GM12892 (cell line): ENCODE measurements around the gene TMEM187.

ENCODE experiments used
- POLR2A ChIP-seq: IDR thresholded peaks from 2 replicates; pipeline ENCODE4 v1.6.1; 2011; ENCODE audit warnings: low read depth, low read length, control low read depth
- POLR2AphosphoS5 ChIP-seq: IDR thresholded peaks from 2 replicates; pipeline ENCODE4 v1.6.1; 2011; ENCODE audit warnings: low read depth, low read length, control low read depth
- TAF1 ChIP-seq: IDR thresholded peaks from 2 replicates; pipeline ENCODE4 v1.6.1; 2011; ENCODE audit warnings: low read depth, mild to moderate bottlenecking, control low read depth, low read length, borderline replicate concordance

DNA sequence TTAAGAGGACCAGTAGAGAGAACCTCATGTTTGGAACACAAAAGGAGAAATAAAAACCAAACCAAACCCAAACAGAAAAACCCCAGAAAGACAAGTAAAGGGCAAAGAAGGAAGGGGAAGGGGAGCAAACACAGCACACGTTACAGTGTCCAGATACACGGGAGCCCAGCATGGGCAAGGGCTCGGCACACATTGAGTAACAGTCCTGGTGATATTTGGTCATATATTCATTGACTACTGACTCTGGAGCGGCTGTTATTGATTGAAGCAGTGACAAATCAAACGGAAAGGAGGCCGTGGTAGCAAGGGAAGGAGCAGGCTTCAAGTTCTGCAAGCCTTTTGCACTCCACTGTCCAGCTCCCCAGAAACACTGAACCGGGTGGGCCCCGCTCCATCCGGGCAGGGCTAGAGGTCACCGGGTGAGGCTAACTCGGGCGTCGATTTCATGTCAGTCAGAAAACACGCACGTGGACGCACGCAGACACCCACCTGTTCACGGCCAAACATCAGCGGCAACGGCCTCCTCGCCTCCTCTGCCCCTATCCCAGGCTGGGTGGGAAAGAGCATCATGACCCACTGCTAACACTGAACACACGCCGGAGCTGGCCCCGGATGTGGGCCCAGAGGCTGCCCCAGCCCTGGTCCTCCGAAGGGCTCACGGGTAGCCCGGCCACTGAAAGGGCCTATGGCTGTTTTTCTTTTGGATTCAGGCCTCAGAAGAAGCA is 50.9 kb downstream of the TMEM187 start:
- no peak for TF ChIP-seq POLR2A
- TF ChIP-seq TAF1: no peak
- TF ChIP-seq POLR2AphosphoS5: no peak
